ENCODE results near the gene TDG. TPM values are rescaled to one million over a fixed set of nuclear protein-coding genes. Genes with fewer than 3 reads are reported as not detected.

TDG gene
- total RNA-seq, 4 donors from 2014 or later = 23.4 to 42.2 (median 24.2) TPM

GRCh38 chr12:103929784-103930033, 36.0 kb upstream of the TDG start:
- no peak for TF ChIP-seq POLR2A (IDR thresholded peaks at IDR 0.05)
- TF ChIP-seq EP300 (IDR thresholded peaks at IDR 0.05) = no peak
- TF ChIP-seq CTCF (IDR thresholded peaks at IDR 0.05) = no peak
- no peak for TF ChIP-seq POLR2AphosphoS5 (IDR thresholded peaks at IDR 0.05)
- no peaks in the 10 kb centered on the region for H3K27me3 ChIP-seq
- 0% methylated on average over 10 of the region's 18 CpGs for WGBS
- H3K27ac ChIP-seq = peak overlapping the region; percentile 86
- H3K9me3 ChIP-seq = no peaks in the 10 kb centered on the region
- DNase-seq (ENCODE audit: low spot score in 2 of 2) = no peak
- H3K36me3 ChIP-seq = peaks cover 15% of the 10 kb centered on the region
- peak overlapping the region; percentile 86 for H3K4me3 ChIP-seq
- peaks cover 42% of the 10 kb centered on the region for H3K4me1 ChIP-seq

DNA sequence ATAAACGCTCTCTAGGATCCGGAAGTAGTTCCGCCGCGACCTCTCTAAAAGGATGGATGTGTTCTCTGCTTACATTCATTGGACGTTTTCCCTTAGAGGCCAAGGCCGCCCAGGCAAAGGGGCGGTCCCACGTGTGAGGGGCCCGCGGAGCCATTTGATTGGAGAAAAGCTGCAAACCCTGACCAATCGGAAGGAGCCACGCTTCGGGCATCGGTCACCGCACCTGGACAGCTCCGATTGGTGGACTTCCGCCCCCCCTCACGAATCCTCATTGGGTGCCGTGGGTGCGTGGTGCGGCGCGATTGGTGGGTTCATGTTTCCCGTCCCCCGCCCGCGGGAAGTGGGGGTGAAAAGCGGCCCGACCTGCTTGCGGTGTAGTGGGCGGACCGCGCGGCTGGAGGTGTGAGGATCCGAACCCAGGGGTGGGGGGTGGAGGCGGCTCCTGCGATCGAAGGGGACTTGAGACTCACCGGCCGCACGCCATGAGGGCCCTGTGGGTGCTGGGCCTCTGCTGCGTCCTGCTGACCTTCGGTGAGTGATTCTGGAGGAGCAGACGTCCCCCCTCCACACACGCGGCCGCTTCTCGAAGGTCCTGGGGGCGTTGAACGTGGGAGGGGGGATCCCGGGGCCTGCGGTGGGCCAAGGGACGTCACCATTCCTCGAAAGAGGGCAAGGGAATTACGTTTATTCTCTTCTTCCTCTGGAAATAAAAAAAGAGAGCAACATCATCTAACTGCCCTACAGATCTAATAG, 35.5 kb upstream of the TDG start, which contains the start of gene HSP90B1:
TSS of gene HSP90B1 (plus strand) at position 377 of the 753 bp plus-strand sequence. CDS start at position 483, 106 bp downstream.
- WGBS = 0% methylated on average over 29 of the region's 56 CpGs
- TF ChIP-seq EP300 (IDR thresholded peaks at IDR 0.05) (no peak), POLR2A (IDR thresholded peaks at IDR 0.05) (peak; percentile 42 to 76), CTCF (IDR thresholded peaks at IDR 0.05) (no peak), POLR2AphosphoS5 (IDR thresholded peaks at IDR 0.05) (peak in 2 of 3 donors; percentile 34 to 81)
- no peaks in the 10 kb centered on the region for H3K9me3 ChIP-seq
- peak within 1 kb of the TSS; percentile 86 for H3K4me3 ChIP-seq
- H3K27ac ChIP-seq = peak within 1 kb of the TSS; percentile 87
- H3K36me3 ChIP-seq = peaks cover 20% of the 10 kb centered on the region
- H3K27me3 ChIP-seq = no peaks in the 10 kb centered on the region
- peaks cover 46% of the 10 kb centered on the region for H3K4me1 ChIP-seq
- peak; percentile 100 for DNase-seq (ENCODE audit: low spot score in 2 of 2)

- peaks cover 46% of the 10 kb centered on the region for H3K4me1 ChIP-seq
- peak overlapping the region; percentile 86 for H3K4me3 ChIP-seq
- peak overlapping the region; percentile 87 for H3K27ac ChIP-seq
- H3K36me3 ChIP-seq = peaks cover 28% of the 10 kb centered on the region
- peak; percentile 73 to 82 for DNase-seq (ENCODE audit: low spot score in 2 of 2)
- 1% methylated on average over 37 of the region's 37 CpGs for WGBS
- no peaks in the 10 kb centered on the region for H3K27me3 ChIP-seq
- no peaks in the 10 kb centered on the region for H3K9me3 ChIP-seq
- TF ChIP-seq EP300 (IDR thresholded peaks at IDR 0.05) (no peak), POLR2AphosphoS5 (IDR thresholded peaks at IDR 0.05) (no peak), CTCF (IDR thresholded peaks at IDR 0.05) (no peak), POLR2A (IDR thresholded peaks at IDR 0.05) (no peak)
These were observed 34.6 kb upstream of the TDG start for GRCh38 chr12:103930787-103931735.

DNA sequence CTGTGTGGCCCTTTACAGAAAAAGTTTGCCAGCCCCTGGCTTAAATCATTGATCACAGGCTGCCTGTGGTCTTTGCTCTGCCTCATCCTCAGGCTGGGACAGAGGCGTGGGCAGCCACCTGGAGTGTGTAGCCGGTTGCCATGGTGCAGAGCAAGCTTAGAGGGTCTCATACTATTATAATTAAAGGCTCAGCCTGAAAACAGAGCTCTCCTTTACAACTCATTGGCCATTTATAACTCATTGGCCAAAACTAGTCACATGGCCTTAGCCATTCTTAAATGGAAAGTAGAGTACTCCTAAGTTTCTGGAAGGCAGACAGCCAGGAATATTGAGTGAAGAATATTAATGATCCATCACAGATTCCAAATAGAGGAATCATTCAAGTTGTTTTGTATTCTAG, 32.4 kb upstream of the TDG start:
- no peak overlapping the region for H3K4me3 ChIP-seq
- no peaks in the 10 kb centered on the region for H3K27me3 ChIP-seq
- TF ChIP-seq EP300 (IDR thresholded peaks at IDR 0.05) = no peak
- no peak for TF ChIP-seq CTCF (IDR thresholded peaks at IDR 0.05)
- peaks cover 48% of the 10 kb centered on the region for H3K36me3 ChIP-seq
- H3K9me3 ChIP-seq = no peaks in the 10 kb centered on the region
- WGBS = 68% methylated on average over 2 of the region's 2 CpGs
- H3K4me1 ChIP-seq = peaks cover 44% of the 10 kb centered on the region
- no peak overlapping the region for H3K27ac ChIP-seq
- DNase-seq (ENCODE audit: low spot score in 2 of 2) = no peak

GRCh38 chr12:103936679-103937078, 29.0 kb upstream of the TDG start:
- peaks cover 81% of the 10 kb centered on the region for H3K36me3 ChIP-seq
- 97% methylated on average over 3 of the region's 3 CpGs for WGBS
- no peaks in the 10 kb centered on the region for H3K9me3 ChIP-seq
- DNase-seq (ENCODE audit: low spot score in 2 of 2) = no peak
- no peak overlapping the region for H3K4me3 ChIP-seq
- no peak overlapping the region for H3K27ac ChIP-seq
- TF ChIP-seq POLR2AphosphoS5 (IDR thresholded peaks at IDR 0.05) (no peak), CTCF (IDR thresholded peaks at IDR 0.05) (no peak), POLR2A (IDR thresholded peaks at IDR 0.05) (no peak), EP300 (IDR thresholded peaks at IDR 0.05) (no peak)
- peaks cover 26% of the 10 kb centered on the region for H3K4me1 ChIP-seq
- H3K27me3 ChIP-seq = no peaks in the 10 kb centered on the region

Data from suprapubic skin (tissue), 4 donors.